ENCODE results near the gene UNC119B. TPM values are rescaled to one million over a fixed set of nuclear protein-coding genes. Genes with fewer than 3 reads are reported as not detected.

The UNC119B gene
- total RNA-seq, 4 donors from 2014 or later: 9.8 to 25.4 (median 21.5) TPM

DNA sequence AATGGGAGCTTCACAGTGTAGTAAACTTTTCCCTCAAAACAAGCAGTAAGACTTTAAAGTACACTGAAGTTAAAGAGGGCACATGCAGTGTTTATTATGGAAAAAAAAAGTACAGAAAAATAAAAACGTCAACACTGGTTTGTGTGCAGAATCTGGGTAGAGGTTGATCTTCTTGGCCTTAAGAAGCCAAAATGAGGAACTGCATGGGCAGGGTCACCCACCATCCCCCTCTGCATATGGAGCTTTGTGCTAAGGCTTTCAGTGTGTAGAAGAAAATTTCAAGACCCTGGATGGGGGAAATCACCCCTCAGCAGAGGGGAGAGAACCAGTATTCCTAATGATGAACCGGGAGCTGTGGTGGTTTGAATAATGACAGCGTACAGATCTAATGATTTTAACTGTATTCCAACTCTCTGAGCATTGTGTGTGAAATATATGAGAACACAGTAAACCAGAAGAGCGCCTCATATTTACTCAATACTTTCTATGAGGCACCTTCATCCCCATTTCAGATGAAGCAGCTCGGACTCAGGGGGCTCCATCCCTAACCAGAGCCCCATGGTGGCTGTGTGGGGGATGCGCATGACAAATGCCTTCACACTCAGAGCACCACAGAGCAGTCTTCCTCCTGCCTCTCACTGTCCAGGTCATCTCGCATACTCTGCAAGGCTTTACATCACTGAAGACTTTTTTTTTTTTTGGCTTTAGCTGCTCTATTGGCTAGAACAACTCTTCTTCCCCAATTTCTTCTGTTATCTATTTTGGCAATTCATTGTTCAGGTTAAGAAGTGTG, 48.7 kb downstream of the UNC119B start:
- WGBS, 2 donors (ENCODE audit: low coverage in 1 of 2): 81 to 94% methylated on average over 6 to 7 of the region's 7 CpGs
- no peak for DNase-seq
- TF ChIP-seq POLR2A (IDR thresholded peaks at IDR 0.05) (no peak), POLR2AphosphoS5 (IDR thresholded peaks at IDR 0.05) (no peak), EP300 (IDR thresholded peaks at IDR 0.05; ENCODE audit: low read depth) (no peak)
- TF ChIP-seq, protein P1, sequence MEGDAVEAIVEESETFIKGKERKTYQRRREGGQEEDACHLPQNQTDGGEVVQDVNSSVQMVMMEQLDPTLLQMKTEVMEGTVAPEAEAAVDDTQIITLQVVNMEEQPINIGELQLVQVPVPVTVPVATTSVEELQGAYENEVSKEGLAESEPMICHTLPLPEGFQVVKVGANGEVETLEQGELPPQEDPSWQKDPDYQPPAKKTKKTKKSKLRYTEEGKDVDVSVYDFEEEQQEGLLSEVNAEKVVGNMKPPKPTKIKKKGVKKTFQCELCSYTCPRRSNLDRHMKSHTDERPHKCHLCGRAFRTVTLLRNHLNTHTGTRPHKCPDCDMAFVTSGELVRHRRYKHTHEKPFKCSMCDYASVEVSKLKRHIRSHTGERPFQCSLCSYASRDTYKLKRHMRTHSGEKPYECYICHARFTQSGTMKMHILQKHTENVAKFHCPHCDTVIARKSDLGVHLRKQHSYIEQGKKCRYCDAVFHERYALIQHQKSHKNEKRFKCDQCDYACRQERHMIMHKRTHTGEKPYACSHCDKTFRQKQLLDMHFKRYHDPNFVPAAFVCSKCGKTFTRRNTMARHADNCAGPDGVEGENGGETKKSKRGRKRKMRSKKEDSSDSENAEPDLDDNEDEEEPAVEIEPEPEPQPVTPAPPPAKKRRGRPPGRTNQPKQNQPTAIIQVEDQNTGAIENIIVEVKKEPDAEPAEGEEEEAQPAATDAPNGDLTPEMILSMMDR (IDR thresholded peaks at IDR 0.05): no peak
- Histone ChIP-seq H3K27me3 (no peaks in the 10 kb centered on the region), H3K4me3 (no peak overlapping the region), H3K27ac (no peak overlapping the region), H3K9me3 (peaks cover 0 to 4% of the 10 kb centered on the region in 2 donors), H3K36me3 (peaks cover 0 to 3% (median 1%) of the 10 kb centered on the region in 4 donors), H3K4me1 (peaks cover 3 to 12% (median 9%) of the 10 kb centered on the region in 4 donors)
- in situ Hi-C loops (cut with MboI; ENCODE audit: low pct_ligation_motif_present in 1 of 4, low pct_unique_long_range_greater_than_20kb in 1 of 4, low sequenced_read_pairs in 3 of 4) (no loop called here), intact Hi-C loops (cut with DNase I; ENCODE audit: low total_unique reads) (no loop called here)

DNA sequence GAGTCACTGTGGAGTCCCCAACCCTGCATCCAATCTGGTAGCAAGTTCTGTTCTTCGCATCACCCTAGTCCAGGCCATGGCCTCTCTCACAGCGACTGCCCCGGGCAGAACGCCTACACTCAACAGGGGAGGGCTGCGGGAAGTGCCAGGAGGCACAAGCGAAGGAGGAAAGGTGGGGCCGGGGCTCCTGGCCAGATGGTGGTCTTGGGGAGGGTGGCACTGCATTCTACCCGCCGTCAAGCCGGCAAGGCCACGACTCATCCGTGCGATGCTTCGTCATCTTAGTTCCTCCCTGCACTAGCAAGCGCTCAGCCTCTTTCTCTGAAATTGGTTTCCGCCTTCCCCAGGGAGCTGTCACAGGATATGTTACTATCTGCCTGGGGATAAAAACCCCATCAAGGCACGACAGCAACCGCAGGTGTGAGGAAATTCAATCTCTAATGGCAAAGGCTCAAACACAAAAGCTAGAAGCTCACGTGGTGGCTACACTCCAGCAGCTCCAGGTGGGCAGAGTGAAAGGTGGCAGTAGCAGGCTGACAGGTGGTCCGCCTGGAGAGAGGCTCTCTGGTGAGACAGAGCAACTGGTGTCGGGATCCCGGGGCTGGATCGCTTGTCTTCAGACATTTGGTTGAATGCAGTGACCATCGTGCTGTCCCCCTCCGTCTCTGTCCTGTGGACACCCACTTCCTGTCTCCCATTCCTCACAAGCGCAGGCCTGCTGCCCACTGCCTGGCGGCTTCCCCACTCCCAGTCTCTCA, 49.5 kb downstream of the UNC119B start:
- TF ChIP-seq POLR2AphosphoS5 (IDR thresholded peaks at IDR 0.05) (no peak), POLR2A (IDR thresholded peaks at IDR 0.05) (no peak), EP300 (IDR thresholded peaks at IDR 0.05; ENCODE audit: low read depth) (no peak)
- TF ChIP-seq, protein P1 (IDR thresholded peaks at IDR 0.05): no peak
- in situ Hi-C loops (cut with MboI; ENCODE audit: low pct_ligation_motif_present in 1 of 4, low pct_unique_long_range_greater_than_20kb in 1 of 4, low sequenced_read_pairs in 3 of 4) (no loop called here), intact Hi-C loops (cut with DNase I; ENCODE audit: low total_unique reads) (no loop called here)
- no peak overlapping the region for H3K27ac ChIP-seq
- no peak for DNase-seq
- 89% methylated on average over 26 of the region's 27 CpGs; no CpG with 5 or more reads in 1 of the 2 donors for WGBS, 2 donors (ENCODE audit: low coverage in 1 of 2)
- H3K27me3 ChIP-seq: no peaks in the 10 kb centered on the region
- H3K4me3 ChIP-seq: no peak overlapping the region
- H3K36me3 ChIP-seq: peaks cover 0 to 10% (median 5%) of the 10 kb centered on the region in 4 donors
- H3K4me1 ChIP-seq: peaks cover 3 to 12% (median 9%) of the 10 kb centered on the region in 4 donors
- H3K9me3 ChIP-seq: peaks cover 0 to 4% of the 10 kb centered on the region in 2 donors

DNA sequence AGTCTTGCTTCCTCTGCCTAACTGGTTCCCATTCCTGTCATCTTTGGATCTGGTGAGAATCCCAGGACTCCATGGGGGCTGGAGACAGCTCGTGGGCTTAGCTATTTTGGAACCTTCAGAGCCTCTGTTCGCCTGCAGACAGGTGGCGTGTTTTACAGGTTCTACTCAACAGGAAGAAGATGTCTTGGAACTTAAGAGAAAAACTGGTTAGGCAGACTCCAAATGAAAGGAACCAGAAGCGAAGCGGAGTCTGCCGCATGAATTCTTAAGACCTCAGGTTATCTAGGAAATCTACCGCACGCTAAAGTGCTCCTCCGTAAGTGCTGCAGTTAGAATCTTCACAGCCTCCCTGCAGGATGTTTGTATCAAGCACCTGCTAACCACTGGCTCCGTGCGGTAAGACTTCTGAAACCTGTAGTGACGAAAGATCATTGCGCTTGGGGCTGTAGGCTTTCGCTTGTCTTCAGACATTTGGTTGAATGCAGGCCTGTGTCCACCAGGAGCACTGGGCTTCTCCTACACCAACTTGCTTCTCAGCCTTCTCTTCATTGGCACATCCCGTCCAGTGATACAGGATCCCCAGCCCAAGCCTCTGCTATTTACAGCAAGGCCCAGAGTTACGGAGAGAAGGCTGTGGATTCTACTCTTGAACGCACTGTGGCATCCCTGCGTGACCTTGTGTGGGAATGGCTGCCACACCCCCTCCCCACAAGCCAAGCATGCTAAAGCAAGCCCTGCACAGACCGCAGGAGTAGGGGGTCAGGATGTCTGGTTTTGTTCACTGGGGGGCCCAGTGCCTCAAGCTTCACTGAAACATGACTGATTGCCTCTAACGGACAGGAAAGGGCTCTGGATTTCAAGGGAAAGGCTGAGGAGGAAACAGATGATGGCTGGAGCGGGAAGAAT, 50.3 kb downstream of the UNC119B start:
- Histone ChIP-seq H3K36me3 (peaks cover 0 to 18% (median 6%) of the 10 kb centered on the region in 4 donors), H3K4me1 (peaks cover 3 to 19% (median 12%) of the 10 kb centered on the region in 4 donors), H3K27me3 (no peaks in the 10 kb centered on the region), H3K9me3 (no peaks in the 10 kb centered on the region), H3K27ac (peak overlapping the region in 3 of 4 donors; percentile 51 to 59 (median 52)), H3K4me3 (no peak overlapping the region)
- in situ Hi-C loops (cut with MboI; ENCODE audit: low pct_ligation_motif_present in 1 of 4, low pct_unique_long_range_greater_than_20kb in 1 of 4, low sequenced_read_pairs in 3 of 4): no loop called here
- WGBS, 2 donors (ENCODE audit: low coverage in 1 of 2): 89 to 96% methylated on average over 3 to 21 of the region's 21 CpGs
- intact Hi-C loops (cut with DNase I; ENCODE audit: low total_unique reads): no loop called here
- DNase-seq: no peak
- TF ChIP-seq EP300 (IDR thresholded peaks at IDR 0.05; ENCODE audit: low read depth) (no peak), POLR2A (IDR thresholded peaks at IDR 0.05) (no peak), POLR2AphosphoS5 (IDR thresholded peaks at IDR 0.05) (no peak)
- TF ChIP-seq, protein P1 (IDR thresholded peaks at IDR 0.05): no peak
